Activated naive CD4-positive, alpha-beta T cell treated with anti-CD3 and anti-CD28 coated beads for 36 hours (primary cell): Measurements from ENCODE around the gene ARHGAP44. TPM values are rescaled to one million over a fixed set of nuclear protein-coding genes. Genes with fewer than 3 reads are reported as not detected.

Experiments
- CTCF ChIA-PET: fragments of 350-600 bp; sonication (Branson Sonifier 250); formaldehyde crosslinking; loops from one replicate; lab custom pipeline; 2021; ENCODE audit warnings: antibody characterized with exemption; lab: Charles Lee
- DNase-seq: peaks from one replicate; pipeline ENCODE4 v3.0.0-alpha.2; 2020
- H3K27ac Mint-ChIP-seq: one replicate; pipeline ENCODE4 v1.8.0; 2021; ENCODE audit warnings: mild to moderate bottlenecking, mixed read lengths
- H3K27me3 Mint-ChIP-seq: one replicate; pipeline ENCODE4 v1.8.0; 2021; ENCODE audit warnings: low read depth, mixed read lengths
- H3K36me3 Mint-ChIP-seq: one replicate; pipeline ENCODE4 v1.8.0; 2021; ENCODE audit warnings: low read depth, mixed read lengths
- H3K4me1 Mint-ChIP-seq: one replicate; pipeline ENCODE4 v1.8.0; 2021; ENCODE audit warnings: low read depth, mixed read lengths
- H3K4me3 Mint-ChIP-seq: one replicate; pipeline ENCODE4 v1.8.0; 2021; ENCODE audit warnings: mild to moderate bottlenecking, moderate library complexity, mixed read lengths
- H3K9me3 Mint-ChIP-seq: one replicate; pipeline ENCODE4 v1.8.0; 2021; ENCODE audit warnings: mixed read lengths
- intact Hi-C: fragments of 100-400 bp; cut with micrococcal nuclease; formaldehyde crosslinking; loops from one replicate; pipeline ENCODE4 v1.15.1; 2023
- total RNA-seq, 2 experiments: library from RNA; stranded (reverse); gene quantifications; one replicate each; pipeline ENCODE4 v1.2.3, GENCODE V29; 2021

The ARHGAP44 gene
- total RNA-seq, 2 experiments from 2014 or later, result 0.12 TPM; not detected in 1

GRCh38 chr17:12993631-12994030 lies 204.3 kb downstream of the ARHGAP44 start:
- H3K36me3 Mint-ChIP-seq, result peaks cover 57% of the 10 kb centered on the region
- H3K4me1 Mint-ChIP-seq, result no peaks in the 10 kb centered on the region
- H3K27me3 Mint-ChIP-seq, result no peaks in the 10 kb centered on the region
- no peak overlapping the region for H3K27ac Mint-ChIP-seq
- no peak for DNase-seq
- peaks cover 3% of the 10 kb centered on the region for H3K9me3 Mint-ChIP-seq
- intact Hi-C loops, result no loop called here
- CTCF ChIA-PET, result no interaction called here
- no peak overlapping the region for H3K4me3 Mint-ChIP-seq

- Mint-ChIP-seq H3K36me3 (peaks cover 60% of the 10 kb centered on the region), H3K4me1 (no peaks in the 10 kb centered on the region), H3K27me3 (no peaks in the 10 kb centered on the region), H3K27ac (no peak overlapping the region), H3K9me3 (peaks cover 3% of the 10 kb centered on the region), H3K4me3 (no peak overlapping the region)
- no peak for DNase-seq
- CTCF ChIA-PET, result no interaction called here
- intact Hi-C loops, result no loop called here
Measured at GRCh38 chr17:12994341-12995074, 205.2 kb downstream of the ARHGAP44 start.

DNA sequence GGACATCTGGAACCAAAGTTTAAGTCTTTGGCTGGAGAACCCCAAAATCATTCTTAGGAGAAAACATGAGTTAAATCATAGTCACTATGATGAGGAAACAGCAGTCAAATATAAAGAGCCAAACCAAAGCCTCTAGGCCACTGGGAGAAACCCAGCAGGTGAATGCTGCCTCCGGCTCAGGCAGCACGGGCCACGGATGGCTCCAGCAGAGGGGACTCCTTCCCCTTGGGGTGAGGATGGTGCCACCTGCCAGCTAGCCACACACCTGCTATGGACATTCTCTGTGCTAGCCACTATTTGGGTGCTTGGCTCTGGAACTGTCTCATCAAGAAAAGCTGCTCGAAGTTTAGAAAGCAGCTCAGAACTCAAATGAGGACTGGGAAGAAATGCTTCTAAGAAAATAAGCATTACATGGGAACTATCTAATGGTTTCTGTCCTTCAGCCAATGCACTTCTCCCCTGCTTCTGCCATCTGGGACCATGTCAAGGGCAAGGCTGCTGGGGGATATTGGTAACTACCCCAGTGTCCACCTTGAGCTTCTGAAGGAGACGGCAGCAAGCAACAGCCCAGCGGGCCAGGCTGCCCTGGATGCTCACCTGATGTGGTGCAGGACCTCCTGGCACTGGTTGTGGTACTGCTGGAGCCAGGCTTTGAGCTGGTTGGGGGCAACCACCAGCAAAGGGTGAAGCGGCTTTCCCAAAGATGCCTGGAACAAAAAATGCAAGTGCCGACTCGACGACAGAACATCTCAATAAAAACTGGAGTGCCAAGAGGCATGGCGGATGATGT lies 206.0 kb downstream of the ARHGAP44 start:
- peaks cover 52% of the 10 kb centered on the region for H3K36me3 Mint-ChIP-seq
- CTCF ChIA-PET, result no interaction called here
- no peak overlapping the region for H3K27ac Mint-ChIP-seq
- intact Hi-C loops, result no loop called here
- no peaks in the 10 kb centered on the region for H3K27me3 Mint-ChIP-seq
- H3K9me3 Mint-ChIP-seq, result no peaks in the 10 kb centered on the region
- DNase-seq, result no peak
- H3K4me1 Mint-ChIP-seq, result no peaks in the 10 kb centered on the region
- no peak overlapping the region for H3K4me3 Mint-ChIP-seq

DNA sequence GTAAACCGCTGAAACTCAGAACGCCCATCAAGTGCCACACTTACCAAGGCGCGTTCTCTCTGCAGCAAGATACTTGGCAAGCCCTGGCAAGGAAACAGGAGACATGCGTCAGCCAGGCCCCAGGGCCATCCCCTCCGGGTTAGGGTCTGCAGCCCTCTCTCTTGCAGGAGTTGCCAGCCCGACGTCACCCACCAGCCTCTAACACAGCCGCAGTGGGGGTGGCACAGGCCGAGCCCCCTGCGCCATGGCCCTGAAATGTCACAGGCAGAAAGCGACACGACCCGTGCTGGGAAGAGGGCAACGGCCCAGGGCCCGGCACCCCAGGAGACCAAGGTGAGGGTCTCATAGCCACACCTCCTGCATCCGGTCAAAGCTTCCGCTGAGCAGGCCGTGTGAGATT lies 206.6 kb downstream of the ARHGAP44 start:
- Mint-ChIP-seq H3K27ac (no peak overlapping the region), H3K27me3 (no peaks in the 10 kb centered on the region), H3K9me3 (no peaks in the 10 kb centered on the region), H3K4me3 (no peak overlapping the region), H3K36me3 (peaks cover 50% of the 10 kb centered on the region), H3K4me1 (no peaks in the 10 kb centered on the region)
- CTCF ChIA-PET, result no interaction called here
- intact Hi-C loops, result no loop called here
- DNase-seq, result no peak

GRCh38 chr17:12996357-12996756 lies 207.1 kb downstream of the ARHGAP44 start:
- peaks cover 46% of the 10 kb centered on the region for H3K36me3 Mint-ChIP-seq
- no peaks in the 10 kb centered on the region for H3K9me3 Mint-ChIP-seq
- no peak for DNase-seq
- no peak overlapping the region for H3K27ac Mint-ChIP-seq
- H3K4me3 Mint-ChIP-seq, result no peak overlapping the region
- CTCF ChIA-PET, result no interaction called here
- intact Hi-C loops, result no loop called here
- no peaks in the 10 kb centered on the region for H3K27me3 Mint-ChIP-seq
- no peaks in the 10 kb centered on the region for H3K4me1 Mint-ChIP-seq

GRCh38 chr17:12996941-12997340 lies 207.6 kb downstream of the ARHGAP44 start:
- intact Hi-C loops, result no loop called here
- Mint-ChIP-seq H3K27me3 (no peaks in the 10 kb centered on the region), H3K27ac (no peak overlapping the region), H3K36me3 (peaks cover 40% of the 10 kb centered on the region), H3K4me1 (no peaks in the 10 kb centered on the region), H3K9me3 (no peaks in the 10 kb centered on the region), H3K4me3 (no peak overlapping the region)
- CTCF ChIA-PET, result interaction anchor here (1.1 kb wide), 1 partner anchor 10 kb away, joined by 3 read pairs; no protein-coding TSS in a partner anchor
- DNase-seq, result no peak

DNA sequence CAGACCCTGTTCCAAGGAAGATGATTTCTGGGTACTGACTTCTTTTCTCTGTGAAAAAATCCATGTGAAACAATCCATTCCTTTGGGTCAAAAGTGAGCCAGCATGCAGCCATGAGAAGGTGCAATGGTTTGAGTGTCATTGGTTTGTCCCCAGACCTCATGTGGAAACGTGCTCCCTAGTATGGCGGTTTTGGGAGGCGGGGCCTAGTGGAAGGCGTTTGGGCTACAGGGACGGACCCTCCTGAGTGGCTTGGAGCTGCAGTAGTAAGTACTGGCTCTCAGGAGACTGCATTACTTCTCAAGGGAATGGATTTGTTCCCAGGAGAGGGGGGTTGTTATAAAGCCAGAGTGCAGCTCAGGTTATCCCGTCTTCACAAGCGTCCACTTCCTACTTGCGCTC lies 209.2 kb downstream of the ARHGAP44 start:
- Mint-ChIP-seq H3K27ac (no peak overlapping the region), H3K27me3 (no peaks in the 10 kb centered on the region), H3K4me3 (no peak overlapping the region), H3K36me3 (peaks cover 32% of the 10 kb centered on the region), H3K4me1 (no peaks in the 10 kb centered on the region), H3K9me3 (no peaks in the 10 kb centered on the region)
- CTCF ChIA-PET, result no interaction called here
- no peak for DNase-seq
- intact Hi-C loops, result no loop called here

DNA sequence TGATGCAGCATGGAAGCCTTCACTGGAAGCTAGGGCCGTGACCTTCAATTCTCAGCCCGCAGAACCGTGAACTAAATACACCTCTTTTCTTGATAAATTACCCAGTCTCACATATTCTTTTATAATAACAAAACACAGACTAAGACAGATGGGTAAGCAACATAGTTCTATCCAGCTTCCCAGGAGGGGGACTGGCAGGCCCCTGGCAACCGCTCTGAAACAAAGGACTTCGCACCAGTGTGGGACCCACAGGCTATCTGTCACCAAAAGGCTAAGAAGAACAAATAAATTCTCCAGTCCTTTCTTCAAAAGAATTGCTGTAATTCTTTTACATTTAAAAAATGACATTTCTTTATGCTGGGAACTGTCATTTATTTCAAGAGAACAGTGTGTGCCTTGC lies 209.6 kb downstream of the ARHGAP44 start:
- no peak for DNase-seq
- CTCF ChIA-PET, result no interaction called here
- no peaks in the 10 kb centered on the region for H3K9me3 Mint-ChIP-seq
- peaks cover 31% of the 10 kb centered on the region for H3K36me3 Mint-ChIP-seq
- no peak overlapping the region for H3K4me3 Mint-ChIP-seq
- H3K27ac Mint-ChIP-seq, result no peak overlapping the region
- H3K27me3 Mint-ChIP-seq, result no peaks in the 10 kb centered on the region
- intact Hi-C loops, result no loop called here
- H3K4me1 Mint-ChIP-seq, result peaks cover 2% of the 10 kb centered on the region

DNA sequence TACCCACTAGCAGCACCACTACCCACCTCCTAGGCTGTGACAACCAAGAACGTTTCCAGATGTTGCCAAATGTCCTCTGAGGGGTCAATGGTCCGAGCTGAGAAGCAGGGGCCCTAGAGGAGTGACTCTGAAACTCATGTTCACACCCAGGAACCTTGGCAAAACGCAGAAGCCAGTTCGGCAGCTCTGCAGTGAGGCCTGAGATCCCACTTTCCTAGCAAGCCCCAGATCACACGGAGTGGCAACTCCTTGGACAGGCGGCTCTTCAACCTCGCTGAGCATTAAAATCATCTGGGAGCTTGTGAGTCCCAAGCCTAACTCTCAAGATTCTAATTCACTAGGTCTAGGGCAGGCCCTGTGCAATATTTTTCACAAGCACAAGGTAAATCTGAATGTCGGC lies 211.3 kb downstream of the ARHGAP44 start:
- H3K4me3 Mint-ChIP-seq, result no peak overlapping the region
- no peak for DNase-seq
- intact Hi-C loops, result no loop called here
- peaks cover 34% of the 10 kb centered on the region for H3K36me3 Mint-ChIP-seq
- no peaks in the 10 kb centered on the region for H3K9me3 Mint-ChIP-seq
- H3K27me3 Mint-ChIP-seq, result no peaks in the 10 kb centered on the region
- H3K4me1 Mint-ChIP-seq, result peaks cover 2% of the 10 kb centered on the region
- no peak overlapping the region for H3K27ac Mint-ChIP-seq
- CTCF ChIA-PET, result no interaction called here

GRCh38 chr17:13001991-13002615 lies 212.8 kb downstream of the ARHGAP44 start:
- H3K27ac Mint-ChIP-seq, result no peak overlapping the region
- no peak for DNase-seq
- H3K4me1 Mint-ChIP-seq, result peaks cover 2% of the 10 kb centered on the region
- no peaks in the 10 kb centered on the region for H3K27me3 Mint-ChIP-seq
- intact Hi-C loops, result no loop called here
- H3K36me3 Mint-ChIP-seq, result peaks cover 33% of the 10 kb centered on the region
- CTCF ChIA-PET, result interaction anchor here (0.7 to 2.9 kb wide), 7 partner anchors 10 to 456 kb away, joined by 3 to 14 read pairs (median 4); no protein-coding TSS in a partner anchor
- H3K4me3 Mint-ChIP-seq, result no peak overlapping the region
- no peaks in the 10 kb centered on the region for H3K9me3 Mint-ChIP-seq

GRCh38 chr17:13002761-13003453 lies 213.6 kb downstream of the ARHGAP44 start:
- DNase-seq, result peak; percentile 68
- CTCF ChIA-PET, result interaction anchor here (1.2 to 2.9 kb wide), 7 partner anchors 11 to 746 kb away, joined by 3 to 14 read pairs (median 4); no protein-coding TSS in a partner anchor
- H3K4me1 Mint-ChIP-seq, result peaks cover 2% of the 10 kb centered on the region
- H3K9me3 Mint-ChIP-seq, result no peaks in the 10 kb centered on the region
- no peak overlapping the region for H3K27ac Mint-ChIP-seq
- peaks cover 29% of the 10 kb centered on the region for H3K36me3 Mint-ChIP-seq
- no peaks in the 10 kb centered on the region for H3K27me3 Mint-ChIP-seq
- intact Hi-C loops, result loop anchor here (1.0 kb wide), 2 partner anchors 747 to 823 kb away; no protein-coding TSS in a partner anchor
- no peak overlapping the region for H3K4me3 Mint-ChIP-seq

DNA sequence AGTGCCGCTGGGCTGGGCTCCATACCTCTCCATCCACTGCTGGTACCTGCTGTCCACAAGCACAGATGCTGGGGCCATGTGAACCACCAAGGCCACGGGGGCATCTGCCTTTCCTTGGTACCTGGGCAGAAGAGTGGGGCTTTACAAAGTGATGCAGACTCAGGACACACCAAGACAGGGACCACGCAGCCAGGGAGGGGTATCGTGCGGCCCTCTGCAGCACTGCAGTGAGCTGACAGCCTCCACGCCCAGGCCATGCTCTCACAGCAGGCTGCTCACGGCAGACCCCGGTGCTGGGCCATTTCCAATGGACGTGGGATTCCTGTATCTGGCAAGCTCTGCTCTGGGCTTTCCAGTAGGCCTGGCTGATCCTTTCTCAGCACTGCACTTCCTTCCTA lies 214.2 kb downstream of the ARHGAP44 start:
- DNase-seq, result no peak
- CTCF ChIA-PET, result interaction anchor here (1.3 to 2.9 kb wide), 5 partner anchors 12 to 746 kb away, joined by 3 to 14 read pairs (median 4); no protein-coding TSS in a partner anchor
- Mint-ChIP-seq H3K4me1 (peaks cover 2% of the 10 kb centered on the region), H3K27ac (no peak overlapping the region), H3K36me3 (peaks cover 27% of the 10 kb centered on the region), H3K4me3 (no peak overlapping the region), H3K9me3 (no peaks in the 10 kb centered on the region), H3K27me3 (no peaks in the 10 kb centered on the region)
- intact Hi-C loops, result loop anchor here (1.0 kb wide), 2 partner anchors 747 to 823 kb away; no protein-coding TSS in a partner anchor
